ENCODE measurements around the gene GARIN5A. TPM values are rescaled to one million over a fixed set of nuclear protein-coding genes. Genes with fewer than 3 reads are reported as not detected.

The GARIN5A gene
- total and polyA plus RNA-seq, 9 of the 15 experiments (the other 6 are each of a cell fraction or from before 2014, with no cell fraction given) = 0.10 to 0.82 (median 0.23) TPM; not detected in 2

DNA sequence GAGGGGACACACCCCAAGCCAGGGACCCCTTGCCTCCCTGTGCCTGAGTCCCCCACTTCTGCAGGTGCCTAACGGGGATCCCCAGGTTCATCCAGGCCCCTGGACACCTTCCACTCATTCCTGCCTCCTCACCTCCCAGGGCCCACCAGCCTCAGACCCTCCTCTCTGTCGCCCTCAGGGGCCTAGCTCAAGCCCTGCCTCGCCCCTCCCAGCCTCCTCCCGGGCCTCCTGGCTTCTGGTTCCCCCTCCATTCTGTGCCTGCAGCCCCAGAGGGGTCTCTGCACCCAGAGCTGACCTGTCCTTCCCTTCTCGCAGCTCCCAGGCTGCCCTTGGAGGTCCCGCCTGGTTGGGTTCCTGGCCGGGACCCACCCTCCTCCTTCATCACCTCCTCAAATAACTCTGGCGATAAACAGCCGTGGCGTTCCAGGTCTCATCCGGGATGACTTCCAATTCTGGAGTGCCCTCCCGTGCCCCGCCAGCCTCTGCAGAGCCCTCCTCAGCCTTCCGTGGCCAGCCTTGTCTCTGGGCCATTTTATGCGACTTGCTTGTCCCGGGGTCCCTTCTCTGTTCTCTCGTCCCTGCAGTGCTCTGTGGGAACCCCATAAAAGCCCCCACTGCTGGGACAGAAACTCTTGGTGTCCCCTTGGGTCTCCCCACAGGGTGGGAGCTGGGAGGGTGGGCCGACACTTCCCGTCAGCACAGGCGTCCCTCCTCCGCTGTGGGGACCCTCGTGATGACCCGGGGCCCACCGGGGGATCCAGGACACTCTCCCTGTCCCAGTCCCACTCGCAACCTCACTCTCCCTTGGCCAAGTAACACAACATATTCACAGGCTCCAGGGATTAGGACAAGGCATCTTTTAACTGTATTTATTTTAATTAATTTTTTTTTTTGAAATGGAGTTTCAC is 25.2 kb upstream of the GARIN5A start:
- CTCF ChIA-PET (ENCODE audit: low intra/inter-chr PET ratio) = no interaction called here
- Histone ChIP-seq H3K27ac (ENCODE audit: extremely low read depth, low read depth, low read length) (no peak overlapping the region), H3K4me2 (ENCODE audit: insufficient read depth, low read length) (no peak overlapping the region), H3K4me3 (no peak overlapping the region), H3K79me2 (ENCODE audit: control insufficient read depth, insufficient read depth, low read length) (no peaks in the 10 kb centered on the region), H3K9me3 (replicated peaks; ENCODE audit: control insufficient read depth, insufficient read depth, low read depth, low read length) (no peaks in the 10 kb centered on the region), H4K20me1 (replicated peaks; ENCODE audit: control insufficient read depth, insufficient read depth, low read length) (no peaks in the 10 kb centered on the region), H2AFZ (ENCODE audit: low read depth, low read length) (no peak overlapping the region), H3K27me3 (ENCODE audit: control insufficient read depth in 2 of 2, insufficient read depth in 2 of 2, low read length in 2 of 2) (no peaks in the 10 kb centered on the region), H3K36me3 (ENCODE audit: control insufficient read depth, insufficient read depth, low read length) (no peaks in the 10 kb centered on the region), H3K9ac (ENCODE audit: insufficient read depth in 1 of 2, low read depth in 2 of 2, low read length in 2 of 2) (peak overlapping the region in 1 of 2 experiments; percentile 66; a peak in 1 of 4 replicates), H3K9me1 (ENCODE audit: control insufficient read depth, insufficient read depth, low read length) (no peaks in the 10 kb centered on the region), H3K4me1 (replicated peaks in 1 of 2; ENCODE audit: control insufficient read depth in 2 of 2, insufficient read depth in 2 of 2, low read length in 2 of 2) (peaks cover 0 to 33% of the 10 kb centered on the region in 2 experiments; a peak in 4 of 5 replicates)
- FAIRE-seq (no peak), DNase-seq (ENCODE audit: extremely low read depth in 1 of 4, low spot score in 3 of 4) (no peak), ATAC-seq (no peak)
- no TSS peak for BruUV-seq (replicated peaks)
- 55% methylated on average over 25 of the region's 25 CpGs for WGBS (ENCODE audit: insufficient coverage, low coverage, missing lambda C conversion rate)
- intact Hi-C loops (cut with micrococcal nuclease) = no loop called here
- POLR2A ChIA-PET = interaction anchor here (0.5 to 0.6 kb wide), 2 partner anchors 151 to 200 kb away, joined by 3 to 4 read pairs; no protein-coding TSS in a partner anchor
- in situ Hi-C loops (cut with MboI) = no loop called here
- TF ChIP-seq HNRNPUL1 (IDR thresholded peaks at IDR 0.05; ENCODE audit: low read length) (no peak), BMI1 (IDR thresholded peaks at IDR 0.05; ENCODE audit: low read length) (no peak), ZNF41 (CRISPR knock-in tag; conservative IDR thresholded peaks at IDR 0.05) (no peak), BCOR (IDR thresholded peaks at IDR 0.05) (no peak), BRD4 (IDR thresholded peaks at IDR 0.05) (no peak), ZNF384 (IDR thresholded peaks at IDR 0.05; ENCODE audit: low read depth, low read length) (no peak), MAZ (CRISPR knock-in tag; conservative IDR thresholded peaks at IDR 0.05 in 1 of 2, IDR thresholded peaks at IDR 0.05 in 1 of 2) (no peak), ESRRA (IDR thresholded peaks at IDR 0.05; ENCODE audit: borderline replicate concordance, low read depth) (no peak), ZNF146 (CRISPR knock-in tag; IDR thresholded peaks at IDR 0.05; ENCODE audit: unreplicated experiment) (no peak)
- TF ChIP-seq, protein P1, sequence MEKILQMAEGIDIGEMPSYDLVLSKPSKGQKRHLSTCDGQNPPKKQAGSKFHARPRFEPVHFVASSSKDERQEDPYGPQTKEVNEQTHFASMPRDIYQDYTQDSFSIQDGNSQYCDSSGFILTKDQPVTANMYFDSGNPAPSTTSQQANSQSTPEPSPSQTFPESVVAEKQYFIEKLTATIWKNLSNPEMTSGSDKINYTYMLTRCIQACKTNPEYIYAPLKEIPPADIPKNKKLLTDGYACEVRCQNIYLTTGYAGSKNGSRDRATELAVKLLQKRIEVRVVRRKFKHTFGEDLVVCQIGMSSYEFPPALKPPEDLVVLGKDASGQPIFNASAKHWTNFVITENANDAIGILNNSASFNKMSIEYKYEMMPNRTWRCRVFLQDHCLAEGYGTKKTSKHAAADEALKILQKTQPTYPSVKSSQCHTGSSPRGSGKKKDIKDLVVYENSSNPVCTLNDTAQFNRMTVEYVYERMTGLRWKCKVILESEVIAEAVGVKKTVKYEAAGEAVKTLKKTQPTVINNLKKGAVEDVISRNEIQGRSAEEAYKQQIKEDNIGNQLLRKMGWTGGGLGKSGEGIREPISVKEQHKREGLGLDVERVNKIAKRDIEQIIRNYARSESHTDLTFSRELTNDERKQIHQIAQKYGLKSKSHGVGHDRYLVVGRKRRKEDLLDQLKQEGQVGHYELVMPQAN (IDR thresholded peaks at IDR 0.05; ENCODE audit: borderline replicate concordance) = no peak
- TF ChIP-seq, protein P2, sequence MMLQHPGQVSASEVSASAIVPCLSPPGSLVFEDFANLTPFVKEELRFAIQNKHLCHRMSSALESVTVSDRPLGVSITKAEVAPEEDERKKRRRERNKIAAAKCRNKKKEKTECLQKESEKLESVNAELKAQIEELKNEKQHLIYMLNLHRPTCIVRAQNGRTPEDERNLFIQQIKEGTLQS (IDR thresholded peaks at IDR 0.05) = no peak
- TF ChIP-seq, protein P2 (CRISPR knock-in tag; conservative IDR thresholded peaks at IDR 0.05) = no peak
- TF ChIP-seq, protein P3, sequence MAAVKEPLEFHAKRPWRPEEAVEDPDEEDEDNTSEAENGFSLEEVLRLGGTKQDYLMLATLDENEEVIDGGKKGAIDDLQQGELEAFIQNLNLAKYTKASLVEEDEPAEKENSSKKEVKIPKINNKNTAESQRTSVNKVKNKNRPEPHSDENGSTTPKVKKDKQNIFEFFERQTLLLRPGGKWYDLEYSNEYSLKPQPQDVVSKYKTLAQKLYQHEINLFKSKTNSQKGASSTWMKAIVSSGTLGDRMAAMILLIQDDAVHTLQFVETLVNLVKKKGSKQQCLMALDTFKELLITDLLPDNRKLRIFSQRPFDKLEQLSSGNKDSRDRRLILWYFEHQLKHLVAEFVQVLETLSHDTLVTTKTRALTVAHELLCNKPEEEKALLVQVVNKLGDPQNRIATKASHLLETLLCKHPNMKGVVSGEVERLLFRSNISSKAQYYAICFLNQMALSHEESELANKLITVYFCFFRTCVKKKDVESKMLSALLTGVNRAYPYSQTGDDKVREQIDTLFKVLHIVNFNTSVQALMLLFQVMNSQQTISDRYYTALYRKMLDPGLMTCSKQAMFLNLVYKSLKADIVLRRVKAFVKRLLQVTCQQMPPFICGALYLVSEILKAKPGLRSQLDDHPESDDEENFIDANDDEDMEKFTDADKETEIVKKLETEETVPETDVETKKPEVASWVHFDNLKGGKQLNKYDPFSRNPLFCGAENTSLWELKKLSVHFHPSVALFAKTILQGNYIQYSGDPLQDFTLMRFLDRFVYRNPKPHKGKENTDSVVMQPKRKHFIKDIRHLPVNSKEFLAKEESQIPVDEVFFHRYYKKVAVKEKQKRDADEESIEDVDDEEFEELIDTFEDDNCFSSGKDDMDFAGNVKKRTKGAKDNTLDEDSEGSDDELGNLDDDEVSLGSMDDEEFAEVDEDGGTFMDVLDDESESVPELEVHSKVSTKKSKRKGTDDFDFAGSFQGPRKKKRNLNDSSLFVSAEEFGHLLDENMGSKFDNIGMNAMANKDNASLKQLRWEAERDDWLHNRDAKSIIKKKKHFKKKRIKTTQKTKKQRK (IDR thresholded peaks at IDR 0.05; ENCODE audit: borderline replicate concordance, low read depth, low read length) = no peak
- TF ChIP-seq, protein P4, sequence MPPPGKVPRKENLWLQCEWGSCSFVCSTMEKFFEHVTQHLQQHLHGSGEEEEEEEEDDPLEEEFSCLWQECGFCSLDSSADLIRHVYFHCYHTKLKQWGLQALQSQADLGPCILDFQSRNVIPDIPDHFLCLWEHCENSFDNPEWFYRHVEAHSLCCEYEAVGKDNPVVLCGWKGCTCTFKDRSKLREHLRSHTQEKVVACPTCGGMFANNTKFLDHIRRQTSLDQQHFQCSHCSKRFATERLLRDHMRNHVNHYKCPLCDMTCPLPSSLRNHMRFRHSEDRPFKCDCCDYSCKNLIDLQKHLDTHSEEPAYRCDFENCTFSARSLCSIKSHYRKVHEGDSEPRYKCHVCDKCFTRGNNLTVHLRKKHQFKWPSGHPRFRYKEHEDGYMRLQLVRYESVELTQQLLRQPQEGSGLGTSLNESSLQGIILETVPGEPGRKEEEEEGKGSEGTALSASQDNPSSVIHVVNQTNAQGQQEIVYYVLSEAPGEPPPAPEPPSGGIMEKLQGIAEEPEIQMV (tag; conservative IDR thresholded peaks at IDR 0.05; ENCODE audit: low read depth) = no peak
